Measurements from ENCODE around the gene KIF6.
"Not testable (repeated sequence)": the region's sequence is repeated elsewhere in the genome, so short reads cannot be mapped to it uniquely, and the experiment has no call there.

Gene KIF6

DNA sequence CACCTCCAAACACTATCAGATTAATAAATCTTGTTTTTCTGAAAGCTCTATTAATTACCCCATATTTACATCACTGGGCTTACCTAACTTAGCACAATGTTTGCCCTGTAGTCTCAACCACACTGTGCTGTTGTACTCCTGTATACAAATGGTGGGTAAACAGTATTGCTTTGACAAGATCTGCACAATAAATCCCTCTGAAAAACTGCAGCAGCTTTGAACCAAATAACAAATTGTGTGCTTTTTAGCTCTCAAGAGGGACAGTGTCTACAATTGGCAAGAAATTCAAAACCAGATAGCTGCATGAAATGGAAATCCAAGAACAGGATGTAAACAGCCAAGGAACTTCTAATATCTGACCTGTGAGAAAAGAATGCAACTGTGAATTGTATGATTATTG is 10.4 kb downstream of the KIF6 start:
- no peak for DNase-seq (ENCODE audit: low read depth)

DNA sequence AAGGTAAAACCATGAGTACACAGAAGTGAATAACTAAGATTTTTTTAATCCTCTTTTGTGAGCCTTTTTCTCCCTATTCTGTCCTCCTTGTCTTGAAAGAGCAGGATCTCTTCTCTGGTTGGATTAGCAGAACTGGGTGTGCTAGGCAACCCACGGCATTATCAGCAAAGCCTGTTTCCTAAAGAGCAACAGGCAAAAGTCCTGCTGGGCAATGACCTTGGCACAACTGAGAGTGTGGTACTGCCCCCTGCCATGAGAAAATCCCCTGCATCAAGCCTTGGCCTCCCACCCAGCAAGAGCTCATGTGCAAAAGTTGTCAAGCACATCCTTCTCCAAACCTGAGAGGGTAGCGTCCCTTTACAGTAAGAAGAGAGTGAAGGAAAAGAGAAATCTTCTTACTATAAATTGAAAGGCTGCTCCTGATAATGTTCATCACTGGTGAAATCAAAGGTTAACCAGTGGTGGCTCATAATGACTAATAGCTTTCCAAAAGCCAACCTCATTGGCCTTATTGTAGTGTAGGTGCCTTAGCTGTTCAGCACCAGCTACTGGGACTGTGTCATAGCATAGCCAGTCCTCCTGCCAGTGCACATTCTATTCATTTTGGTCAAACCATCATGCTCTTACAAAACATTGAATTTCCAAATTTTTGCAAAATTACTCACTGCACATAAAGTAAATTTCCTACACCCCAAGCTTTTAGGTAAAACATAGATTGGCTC is 17.1 kb downstream of the KIF6 start:
- DNase-seq (ENCODE audit: low read depth), result no peak

DNA sequence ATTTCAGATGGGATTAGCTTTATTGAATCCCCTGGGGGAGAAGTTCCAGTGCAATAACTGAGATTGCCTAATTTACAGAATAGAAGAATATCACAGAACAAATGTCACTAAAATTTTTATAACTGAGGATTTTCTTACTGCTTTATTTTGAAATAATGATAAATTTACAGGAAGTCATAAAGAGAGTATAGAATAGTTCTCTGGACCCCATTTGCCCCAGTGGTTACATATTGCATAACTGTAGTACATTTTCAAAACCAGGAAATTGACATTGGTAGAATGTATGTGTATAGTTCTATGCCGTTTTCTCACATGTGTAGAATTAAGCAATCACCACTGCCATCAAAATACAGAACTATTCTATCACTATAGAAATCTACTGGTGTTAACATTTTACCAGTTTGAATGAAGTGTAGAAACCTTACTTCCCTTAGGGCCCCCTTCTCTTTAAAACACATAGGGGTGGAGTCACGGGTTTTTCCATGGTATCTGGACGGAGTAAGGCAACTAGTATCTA is 18.3 kb downstream of the KIF6 start:
- no peak for DNase-seq (ENCODE audit: low read depth)

- no peak for DNase-seq (ENCODE audit: low read depth)
Measured at GRCh38 chr6:39702265-39702664, 22.9 kb downstream of the KIF6 start.

DNA sequence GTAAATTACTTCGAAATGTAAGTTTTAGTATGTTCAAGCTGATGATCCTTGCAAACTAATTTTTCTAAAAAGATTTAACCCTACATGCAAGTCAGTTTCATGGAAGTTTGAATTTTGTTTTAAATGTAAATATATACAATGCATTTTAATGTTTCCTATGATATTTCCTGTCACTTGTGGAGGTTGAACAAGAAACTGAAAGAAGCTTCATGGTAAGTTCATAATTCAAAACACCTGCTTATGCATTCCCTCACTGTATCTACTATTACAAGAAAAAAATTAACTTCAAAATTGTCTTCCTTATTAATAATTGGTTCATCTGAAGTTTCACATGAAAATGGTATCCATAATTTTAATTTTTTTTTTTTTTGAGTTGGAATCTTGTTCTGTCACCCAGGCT is 24.8 kb downstream of the KIF6 start:
- DNase-seq (ENCODE audit: low read depth), result no peak

DNA sequence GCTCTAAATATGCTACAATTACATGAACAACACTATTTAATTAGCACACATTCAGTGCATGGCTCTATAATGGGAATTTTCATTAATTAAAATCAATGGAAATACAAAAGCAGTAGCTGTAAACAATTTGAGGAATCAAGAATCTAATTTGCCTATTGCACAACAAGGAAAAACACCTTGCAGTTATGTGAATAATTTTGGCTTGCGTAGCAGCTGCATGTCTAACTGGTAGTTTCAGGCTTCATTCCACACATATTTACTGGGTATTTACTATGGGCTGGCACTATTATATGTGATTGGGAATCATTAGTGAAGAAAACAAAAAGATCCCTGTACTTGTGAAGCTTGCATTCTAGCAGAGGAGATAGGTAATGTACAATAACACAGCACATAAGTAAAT is 26.4 kb downstream of the KIF6 start:
- no peak for DNase-seq (ENCODE audit: low read depth)

DNA sequence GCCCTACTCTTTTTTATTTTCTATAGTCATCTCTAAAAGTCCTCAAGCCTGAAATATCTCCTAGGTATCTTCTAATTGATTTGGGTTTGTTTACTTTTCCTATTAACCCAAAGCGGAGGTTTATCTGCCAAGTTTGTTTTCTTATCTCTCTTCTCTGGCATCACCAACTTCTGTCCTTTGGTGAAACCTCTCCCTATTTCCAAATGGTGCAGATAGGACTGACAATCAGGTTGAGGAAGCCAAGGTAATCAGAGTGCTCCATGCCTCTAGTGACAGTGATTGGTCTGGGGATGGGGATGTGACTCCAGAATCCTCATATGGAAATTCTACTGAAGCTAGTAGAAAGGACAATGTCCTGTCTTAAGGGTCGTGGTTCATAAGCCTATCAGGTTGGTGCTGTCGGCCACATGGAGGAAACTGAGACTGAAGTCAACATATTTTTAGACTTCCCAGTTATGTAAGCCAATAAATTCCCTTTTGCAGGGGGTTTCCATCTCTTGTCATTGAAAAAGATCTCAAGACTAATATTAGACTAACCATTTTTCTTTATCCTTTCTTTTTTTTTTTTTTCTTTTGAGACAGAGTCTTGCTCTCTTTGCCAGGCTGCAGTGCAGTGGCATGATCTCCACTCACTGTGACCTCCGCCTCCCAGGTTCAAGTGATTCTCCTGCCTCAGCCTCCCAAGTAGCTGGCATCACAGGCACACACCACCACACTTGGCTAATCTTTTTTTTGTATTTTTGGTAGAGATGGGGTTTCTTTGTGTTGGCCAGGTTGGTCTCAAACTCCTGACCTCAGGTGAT is 28.0 kb downstream of the KIF6 start:
- DNase-seq (ENCODE audit: low read depth), result no peak

DNA sequence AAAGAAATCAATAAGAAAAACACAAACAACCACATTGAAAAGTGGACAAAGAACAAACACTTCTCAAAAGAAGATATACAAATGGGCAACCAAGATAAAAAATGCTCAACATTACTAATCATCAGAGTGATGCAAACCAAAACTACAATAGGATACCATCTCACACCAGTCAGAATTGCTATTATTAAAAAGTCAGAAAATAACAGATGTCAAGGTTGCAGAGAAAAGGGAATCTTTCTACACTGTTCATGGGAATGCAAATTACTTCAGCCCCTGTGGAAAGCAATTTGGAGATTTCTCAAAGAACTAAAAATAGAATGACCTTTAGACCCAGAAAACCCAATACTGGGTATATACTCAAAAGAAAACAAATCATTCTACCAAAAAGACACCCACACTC is 29.8 kb downstream of the KIF6 start:
- no peak for DNase-seq (ENCODE audit: low read depth)

GRCh38 chr6:39693206-39693605 is 32.0 kb downstream of the KIF6 start:
- no peak for DNase-seq (ENCODE audit: low read depth)

GRCh38 chr6:39688494-39688893 is 36.7 kb downstream of the KIF6 start:
- no peak for DNase-seq (ENCODE audit: low read depth)

DNA sequence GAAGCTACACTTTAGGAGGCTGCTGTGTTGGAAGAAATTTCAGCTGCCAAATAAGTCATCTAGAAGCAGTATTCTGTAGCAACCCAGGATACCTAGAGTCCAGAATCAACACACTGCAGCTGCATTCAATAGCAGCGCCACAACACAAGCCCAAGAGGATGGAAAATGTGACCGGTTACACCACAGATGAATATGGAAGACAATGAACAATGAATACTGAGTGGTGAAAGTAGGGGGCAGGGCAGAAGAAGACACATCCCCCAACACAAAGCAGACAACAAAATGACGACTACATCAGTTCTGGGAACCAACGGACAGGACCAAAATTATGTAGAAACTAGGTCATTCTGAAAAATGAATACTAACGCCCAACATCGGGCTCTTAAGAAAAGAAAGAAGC is 38.2 kb downstream of the KIF6 start:
- no peak for DNase-seq (ENCODE audit: low read depth)

DNA sequence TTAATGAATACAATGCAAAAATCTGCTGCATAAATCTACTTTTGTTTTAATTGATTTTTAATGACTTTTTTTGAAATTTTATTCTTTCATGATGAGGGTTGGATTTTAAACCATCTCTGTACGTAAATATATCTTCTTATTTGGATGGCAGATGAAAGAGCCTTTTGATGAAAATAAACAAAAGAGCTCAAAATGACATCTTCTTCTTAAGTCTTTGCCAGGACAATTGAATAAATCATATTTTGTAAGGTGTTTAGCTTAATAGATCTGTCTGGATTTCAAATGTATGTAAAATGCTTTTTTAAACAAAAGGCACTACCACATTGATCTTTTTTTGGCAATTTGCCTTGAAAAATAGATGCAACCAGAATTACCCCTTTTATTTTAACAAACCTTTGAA is 39.3 kb downstream of the KIF6 start:
- no peak for DNase-seq (ENCODE audit: low read depth)

- DNase-seq (ENCODE audit: low read depth), result no peak
Measured at GRCh38 chr6:39685489-39685826, 39.8 kb downstream of the KIF6 start.

DNA sequence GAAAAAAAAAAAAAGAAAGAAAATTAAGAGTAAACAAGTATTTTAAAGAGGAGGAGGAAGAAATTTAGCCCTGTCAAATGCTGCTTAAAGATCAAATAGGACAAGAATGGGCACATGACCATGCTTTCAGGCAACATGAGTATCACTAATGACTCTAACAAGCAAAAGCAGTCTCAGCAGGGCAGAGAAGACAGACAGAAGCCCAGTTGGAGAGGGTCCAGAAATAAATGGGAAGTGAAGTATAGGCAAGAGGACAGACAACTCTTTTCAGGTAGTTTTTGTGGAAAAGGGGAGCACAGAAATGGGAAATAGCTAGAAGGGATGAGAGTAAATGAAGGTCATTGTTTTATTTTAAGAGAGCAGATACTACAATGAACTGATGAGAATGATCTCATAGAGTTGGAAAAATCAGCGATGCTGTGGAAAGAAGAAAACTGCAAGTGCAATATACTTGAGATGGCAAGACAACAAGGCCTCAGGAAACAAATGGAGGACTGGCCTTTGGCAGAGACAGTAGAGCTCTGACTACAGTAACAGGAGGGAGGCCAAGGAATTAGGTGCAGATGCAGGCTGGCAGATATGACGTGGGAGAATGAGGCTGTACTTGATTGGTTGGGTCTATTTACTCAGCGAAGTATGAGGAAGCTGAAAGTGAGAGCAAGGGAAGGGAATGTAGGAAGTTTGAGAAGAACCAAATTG is 40.3 kb downstream of the KIF6 start:
- DNase-seq (ENCODE audit: low read depth), result no peak

DNA sequence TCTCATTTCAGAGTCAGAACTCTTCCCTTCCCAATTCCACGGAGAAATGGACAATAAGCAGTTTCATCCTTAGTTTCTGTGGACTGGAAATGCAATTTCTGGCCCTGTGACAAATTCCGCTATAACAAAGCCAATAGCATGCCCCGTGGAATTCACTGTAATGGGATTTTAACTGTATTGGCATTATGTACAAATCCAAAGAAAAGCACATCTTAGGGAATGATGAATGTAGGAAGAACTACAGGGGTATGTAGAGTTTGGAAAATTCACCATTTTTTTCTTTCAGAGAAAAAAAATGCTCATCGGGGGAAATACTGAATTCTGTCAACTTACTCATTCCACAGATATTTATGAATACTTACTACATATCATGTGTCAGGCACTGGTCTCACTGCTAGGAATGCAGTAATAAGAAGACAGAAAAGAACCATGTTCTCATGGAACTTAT is 43.5 kb downstream of the KIF6 start:
- no peak for DNase-seq (ENCODE audit: low read depth)

DNA sequence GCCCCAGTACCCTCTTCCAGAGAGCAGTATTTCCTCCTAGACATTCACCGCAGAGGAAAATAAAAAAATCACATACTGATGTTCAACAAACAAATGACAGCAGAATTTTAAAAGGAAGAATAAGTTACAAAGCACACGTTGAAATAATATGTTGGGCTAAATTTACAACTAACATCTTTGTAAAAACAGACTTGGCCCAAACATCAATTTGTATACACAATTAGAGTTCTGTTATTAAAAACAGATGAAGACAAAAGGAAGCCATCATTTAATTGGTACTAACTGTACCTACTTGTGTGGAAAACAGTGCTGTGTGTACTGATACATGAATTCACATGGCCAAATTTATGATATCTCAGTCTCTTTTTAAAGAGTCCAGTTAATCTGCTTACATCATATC is 46.3 kb downstream of the KIF6 start:
- DNase-seq (ENCODE audit: low read depth), result no peak

- DNase-seq (ENCODE audit: low read depth), result not testable (repeated sequence)
Measured at GRCh38 chr6:39677318-39677717, 47.9 kb downstream of the KIF6 start.

GRCh38 chr6:39670519-39670918 is 54.7 kb downstream of the KIF6 start:
- no peak for DNase-seq (ENCODE audit: low read depth)

DNA sequence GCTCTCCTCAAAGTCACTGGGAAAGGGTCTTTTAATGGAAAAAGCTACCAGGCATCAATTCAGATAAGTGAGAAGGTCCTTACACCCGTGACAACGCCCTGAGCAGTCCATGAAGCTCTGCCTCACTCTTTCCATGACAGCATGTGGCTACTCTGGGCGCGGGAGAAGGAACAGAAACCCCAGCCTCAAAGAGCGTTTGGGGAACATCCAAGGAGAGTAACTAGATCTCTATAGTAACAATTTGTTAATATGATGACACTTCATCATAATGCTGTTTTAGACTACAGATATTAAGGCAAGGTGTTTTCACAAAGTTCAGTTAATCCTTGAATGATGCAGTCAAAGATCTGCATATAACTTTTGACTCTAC is 55.2 kb downstream of the KIF6 start:
- no peak for DNase-seq (ENCODE audit: low read depth)

GRCh38 chr6:39669207-39669972 is 55.8 kb downstream of the KIF6 start:
- no peak for DNase-seq (ENCODE audit: low read depth)

- DNase-seq (ENCODE audit: low read depth), result no peak
Measured at GRCh38 chr6:39666706-39667489, 58.3 kb downstream of the KIF6 start.

All from stimulated activated CD8-positive, alpha-beta memory T cell treated with anti-CD3 and anti-CD28 coated beads, Interleukin-7, amount 100 ng/mL, for 24 hours (primary cell).